ENCODE data around the gene ZNF232.
"Not testable (repeated sequence)": the region's sequence is repeated elsewhere in the genome, so short reads cannot be mapped to it uniquely, and the experiment has no call there.

Gene ZNF232

GRCh38 chr17:5096731-5097100 lies 15.0 kb downstream of the ZNF232 start:
- no peak for DNase-seq

GRCh38 chr17:5092218-5093010 lies 19.3 kb downstream of the ZNF232 start:
- no peak for DNase-seq

GRCh38 chr17:5080591-5080990 lies 31.1 kb downstream of the ZNF232 start:
- DNase-seq = no peak

GRCh38 chr17:5078106-5079028 lies 33.3 kb downstream of the ZNF232 start, which contains the start of gene ZFP3:
ZFP3 (plus strand) TSS chr17:5078467; CDS start chr17:5091505, 13,038 bp downstream.
- DNase-seq = no peak

GRCh38 chr17:5077781-5078105 lies 33.9 kb downstream of the ZNF232 start:
- DNase-seq = no peak

GRCh38 chr17:5077275-5077674 lies 34.4 kb downstream of the ZNF232 start:
- DNase-seq = not testable (repeated sequence)

GRCh38 chr17:5075472-5075871 lies 36.2 kb downstream of the ZNF232 start:
- not testable (repeated sequence) for DNase-seq

- no peak for DNase-seq
Measured at GRCh38 chr17:5069724-5070123, 42.0 kb downstream of the ZNF232 start.

- DNase-seq = no peak
Measured at GRCh38 chr17:5068236-5068635, 43.4 kb downstream of the ZNF232 start.

GRCh38 chr17:5065227-5065744 lies 46.4 kb downstream of the ZNF232 start:
- DNase-seq = no peak

Measured in GDM1 (cell line).